K562 (cell line): ENCODE measurements around the gene CKLF. TPM values are rescaled to one million over a fixed set of nuclear protein-coding genes. Genes with fewer than 3 reads are reported as not detected.

ENCODE experiments used
- ATAC-seq: fragments of 200-7000 bp; cut with Tn5 transposase; 3 replicates; pipeline ENCODE4 v1.9.1; 2020; ENCODE audit warnings: moderate library complexity
- BruUV-seq: library from RNA; stranded (reverse); fragments of 400-500 nt; replicated peaks from 2 replicates; lab custom pipeline; 2021; lab: Mats Ljungman, UMichigan
- CTCF ChIA-PET: fragments of 300-600 bp; formaldehyde crosslinking; extraction: SDS; loops from one replicate; lab custom pipeline; 2021; ENCODE audit warnings: low intra/inter-chr PET ratio; lab: Yijun Ruan, JAX
- POLR2A ChIA-PET: fragments of 300-600, 350-650 bp; sonication (Branson Sonifier 250); formaldehyde crosslinking; extraction: SDS; loops from one replicate; lab custom pipeline; 2021; ENCODE audit warnings: antibody characterized with exemption, inconsistent platforms; lab: Yijun Ruan, JAX
- DNase-seq, 4 experiments: peaks; one replicate each; pipeline versions ENCODE4 v3.0.0 to v3.0.0-alpha.2; 2011 to 2018; ENCODE audit warnings: low spot score in 3 of 4, mixed read lengths in 3 of 4; ENCODE audit errors: extremely low read depth in 1 of 4
- FAIRE-seq: peaks from 2 replicates; lab custom pipeline; 2011; peaks lifted over from hg19 to GRCh38; lab: Jason Lieb, UNC
- H2AFZ ChIP-seq: 2 replicates; pipeline ENCODE4 v1.6.0; 2011; ENCODE audit warnings: low read depth, low read length, control low read depth, inconsistent platforms
- H3K27ac ChIP-seq: fragments of 200-600 bp; 3 replicates; pipeline ENCODE4 v1.8.0; 2011; ENCODE audit warnings: low read depth, mild to moderate bottlenecking, control low read depth, inconsistent platforms, low read length, moderate library complexity, mixed read lengths; ENCODE audit errors: extremely low read depth
- H3K27me3 ChIP-seq, 2 experiments: fragments of 300-600 bp in 1 of 2; 2 replicates in 1 of 2; 3 replicates in 1 of 2; pipeline versions ENCODE4 v1.6.0 to v1.8.0; 2011; ENCODE audit warnings: inconsistent platforms in 2 of 2, low read length in 2 of 2, mild to moderate bottlenecking in 1 of 2, mixed read lengths in 1 of 2, moderate library complexity in 1 of 2; ENCODE audit not compliant: control insufficient read depth in 2 of 2, insufficient read depth in 2 of 2
- H3K36me3 ChIP-seq: fragments of 300-600 bp; 3 replicates; pipeline ENCODE4 v1.8.0; 2011; ENCODE audit warnings: mild to moderate bottlenecking, low read length, inconsistent platforms; ENCODE audit not compliant: control insufficient read depth, insufficient read depth
- H3K4me1 ChIP-seq, 2 experiments: fragments of 200-600 bp in 1 of 2; replicated peaks in 1 of 2; 2 replicates in 1 of 2; 3 replicates in 1 of 2; pipeline versions ENCODE4 v1.5.1 to v1.8.0; 2011; ENCODE audit warnings: inconsistent platforms in 2 of 2, low read length in 2 of 2, mild to moderate bottlenecking in 1 of 2, mixed read lengths in 1 of 2, moderate library complexity in 1 of 2; ENCODE audit not compliant: control insufficient read depth in 2 of 2, insufficient read depth in 2 of 2
- H3K4me2 ChIP-seq: 2 replicates; pipeline ENCODE4 v1.6.1; 2011; ENCODE audit warnings: low read length, control low read depth, inconsistent platforms, mixed read lengths; ENCODE audit not compliant: insufficient read depth
- H3K4me3 ChIP-seq: fragments of 200-600 bp; sonication (generic), shearing (Covaris generic); 2 replicates; pipeline ENCODE4 v1.5.1; 2016; ENCODE audit warnings: control low read depth, inconsistent platforms
- H3K79me2 ChIP-seq: fragments of 200-600 bp; 3 replicates; pipeline ENCODE4 v1.8.0; 2011; ENCODE audit warnings: low read length, inconsistent platforms; ENCODE audit not compliant: control insufficient read depth, insufficient read depth
- H3K9ac ChIP-seq, 2 experiments: 2 replicates each; pipeline versions ENCODE4 v1.6.0 to v1.6.1; 2011; ENCODE audit warnings: low read depth in 2 of 2, low read length in 2 of 2, control low read depth in 1 of 2, inconsistent platforms in 1 of 2, mild to moderate bottlenecking in 1 of 2, mixed read lengths in 1 of 2; ENCODE audit not compliant: insufficient read depth in 1 of 2
- H3K9me1 ChIP-seq: one replicate; pipeline ENCODE4 v1.6.0; 2011; ENCODE audit warnings: inconsistent platforms, mild to moderate bottlenecking, low read length, moderate library complexity; ENCODE audit not compliant: control insufficient read depth, insufficient read depth
- H3K9me3 ChIP-seq: replicated peaks from 2 replicates; pipeline ENCODE4 v1.5.1; 2011; ENCODE audit warnings: low read depth, low read length, inconsistent platforms; ENCODE audit not compliant: control insufficient read depth, insufficient read depth
- H4K20me1 ChIP-seq: replicated peaks from 2 replicates; pipeline ENCODE4 v1.6.1; 2011; ENCODE audit warnings: low read length, inconsistent platforms, mixed read lengths; ENCODE audit not compliant: control insufficient read depth, insufficient read depth
- DDX20 ChIP-seq: fragments of 450-650 bp; IDR thresholded peaks from 2 replicates; pipeline ENCODE4 v1.6.1; 2016; ENCODE audit warnings: missing genetic modification characterization, low read depth, mild to moderate bottlenecking, missing compliant biosample characterization, moderate library complexity
- HLTF ChIP-seq: fragments of 450-650 bp; IDR thresholded peaks from 2 replicates; pipeline ENCODE4 v1.6.1; 2016
- NFIX ChIP-seq: fragments of 250-450 bp; sonication (Bioruptor Pico); IDR thresholded peaks from 2 replicates; pipeline ENCODE4 v1.4.0; 2020; ENCODE audit warnings: low read depth, mild to moderate bottlenecking, moderate library complexity
- POLR3A ChIP-seq: IDR thresholded peaks from 2 replicates; pipeline ENCODE4 v1.6.1; 2011; ENCODE audit warnings: borderline replicate concordance, mild to moderate bottlenecking, moderate library complexity; ENCODE audit not compliant: insufficient read length, insufficient read depth; ENCODE audit errors: extremely low read depth
- PURB ChIP-seq: sonication (generic); formaldehyde crosslinking; IDR thresholded peaks from 2 replicates; pipeline ENCODE4 v1.9.0; 2021; ENCODE audit warnings: low read depth, mild to moderate bottlenecking, missing genetic modification reagents
- RAD51 ChIP-seq: fragments of 450-650 bp; IDR thresholded peaks from 2 replicates; pipeline ENCODE4 v1.7.1; 2016; ENCODE audit warnings: low read depth, mild to moderate bottlenecking, borderline replicate concordance
- SAFB2 ChIP-seq: fragments of 200-400 bp; formaldehyde crosslinking; IDR thresholded peaks from 2 replicates; pipeline ENCODE4 v1.6.1; 2018; ENCODE audit warnings: borderline replicate concordance, low read length, low read depth, moderate library complexity; ENCODE audit not compliant: severe bottlenecking
- SMARCE1 ChIP-seq: fragments of 450-650 bp; IDR thresholded peaks from 2 replicates; pipeline ENCODE4 v1.7.1; 2016; ENCODE audit warnings: mild to moderate bottlenecking
- SREBF1 ChIP-seq: fragments of 150-350 bp; IDR thresholded peaks from 2 replicates; pipeline ENCODE4 v1.6.1; 2014; ENCODE audit warnings: antibody characterized with exemption, low read depth, low read length, borderline replicate concordance
- ZNF707 ChIP-seq: fragments of 250-450 bp; sonication (Bioruptor Pico); conservative IDR thresholded peaks from 2 replicates; pipeline ENCODE4 v1.8.0; 2022; ENCODE audit warnings: inconsistent platforms, mild to moderate bottlenecking, moderate library complexity
- ZNF830 ChIP-seq: fragments of 250-450 bp; sonication (Bioruptor Pico); IDR thresholded peaks from 2 replicates; pipeline ENCODE4 v1.5.0; 2021; ENCODE audit warnings: mild to moderate bottlenecking
- ZSCAN29 ChIP-seq: fragments of 450-650 bp; IDR thresholded peaks from 2 replicates; pipeline ENCODE4 v1.6.1; 2017
- WGBS: fragments of 100-300 bp; shearing (Covaris generic); methylation state at CpG from one replicate; pipeline ENCODE4 v1.1.6; 2016; ENCODE audit warnings: low coverage, mixed read lengths; ENCODE audit not compliant: insufficient coverage; ENCODE audit errors: missing lambda C conversion rate; 5-methylcytosine and 5-hydroxymethylcytosine counted together
- in situ Hi-C: fragments of 300-500 bp; cut with MboI; formaldehyde crosslinking; loops from 4 replicates; pipeline ENCODE4 v1.15.0; 2018; ENCODE audit warnings: inconsistent platforms, mixed read lengths
- intact Hi-C: fragments of 100-400 bp; cut with micrococcal nuclease; formaldehyde crosslinking; loops from 2 replicates; pipeline ENCODE4 v1.14.2; 2022
- polyA plus RNA-seq, 8 experiments: library from polyadenylated mRNA; depleted of rRNA in 4 of 8; stranded (reverse) in 5 of 8; unstranded in 3 of 8; fragments of >200 nt; fragmentation: Nextera tagmentation in 2 of 8; fragmentation: Illumina TruSeq in 1 of 8; extraction: Ambion mirVana in 2 of 8; extraction: Trizol in 1 of 8; gene quantifications; 2 replicates each; pipeline versions ENCODE4 v1.2.1 to v1.2.3, GENCODE V29; 2011 to 2014; ENCODE audit warnings: inconsistent platforms in 1 of 8, missing spikeins in 1 of 8
- total RNA-seq, 7 experiments: library from RNA; depleted of rRNA in 6 of 7; stranded (reverse); fragments of >200 nt in 6 of 7; fragmentation: Illumina TruSeq in 2 of 7; extraction: Trizol in 2 of 7; gene quantifications; 2 replicates each; pipeline versions ENCODE4 v1.2.1 to v1.2.3, GENCODE V29; 2011 to 2021; ENCODE audit warnings: low replicate concordance in 1 of 7
- TF ChIP-seq, protein P1 (sequence below): fragments of 450-650 bp; formaldehyde crosslinking; IDR thresholded peaks from 2 replicates; pipeline ENCODE4 v1.4.0; 2020; ENCODE audit warnings: mild to moderate bottlenecking, moderate library complexity
- TF ChIP-seq, protein P2 (sequence below): fragments of 450-650 bp; IDR thresholded peaks from 2 replicates; pipeline ENCODE4 v1.6.1; 2018; ENCODE audit warnings: mild to moderate bottlenecking, low read depth; ENCODE audit not compliant: partially characterized antibody
- TF ChIP-seq, protein P3 (sequence below), 2 experiments: fragments of 450-650 bp in 1 of 2; sonication (generic) in 1 of 2; formaldehyde crosslinking in 1 of 2; IDR thresholded peaks in 1 of 2; conservative IDR thresholded peaks in 1 of 2; 2 replicates each; pipeline versions ENCODE4 v1.6.1 to v1.8.1; 2016 to 2023; ENCODE audit warnings: mild to moderate bottlenecking in 2 of 2, moderate library complexity in 2 of 2, inconsistent platforms in 1 of 2, missing genetic modification reagents in 1 of 2
- TF ChIP-seq, protein P4 (sequence below): IDR thresholded peaks from 2 replicates; pipeline ENCODE4 v1.6.1; 2011; ENCODE audit warnings: borderline replicate concordance, low read depth, mild to moderate bottlenecking, moderate library complexity, low read length; ENCODE audit not compliant: insufficient read depth, poor library complexity, severe bottlenecking

The CKLF gene
- total and polyA plus RNA-seq, 9 of the 15 experiments (the other 6 are each of a cell fraction or from before 2014, with no cell fraction given): 84.8 to 322 (median 118) TPM

DNA sequence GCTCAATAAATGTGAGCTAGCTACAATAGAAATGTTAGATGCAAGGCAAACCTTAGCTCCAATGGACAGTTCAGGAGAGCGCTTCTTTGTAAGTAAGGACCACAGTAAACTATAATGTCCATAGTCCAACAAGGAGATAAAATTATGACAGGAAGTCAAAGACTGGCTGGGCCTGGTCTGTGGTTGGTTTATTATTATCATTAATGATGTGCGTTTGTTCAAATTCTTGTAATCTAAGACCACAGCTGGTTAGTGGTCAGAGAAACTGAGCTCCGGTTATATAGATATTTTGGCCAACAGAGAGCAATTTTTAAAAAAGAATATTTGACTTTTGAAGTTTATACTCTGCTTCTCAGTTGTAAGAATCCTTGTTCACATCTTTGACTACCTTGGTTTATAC, 22.2 kb downstream of the CKLF start:
- Histone ChIP-seq H4K20me1 (no peaks in the 10 kb centered on the region), H3K9me1 (no peaks in the 10 kb centered on the region), H3K9me3 (no peaks in the 10 kb centered on the region), H2AFZ (no peak overlapping the region), H3K36me3 (no peaks in the 10 kb centered on the region), H3K27ac (no peak overlapping the region), H3K27me3 (peaks cover 4 to 9% of the 10 kb centered on the region in 2 experiments; a peak in 4 of 5 replicates), H3K9ac (no peak overlapping the region), H3K4me1 (peaks cover 13 to 15% of the 10 kb centered on the region in 2 experiments), H3K79me2 (no peaks in the 10 kb centered on the region)
- WGBS: 41% methylated on average over 3 of the region's 3 CpGs
- intact Hi-C loops (no loop called here), in situ Hi-C loops (no loop called here)
- FAIRE-seq: no peak
- CTCF ChIA-PET: no interaction called here
- no TSS peak for BruUV-seq
- no peak for ATAC-seq
- no peak for DNase-seq
- TF ChIP-seq SREBF1: no peak
- TF ChIP-seq, protein P1, sequence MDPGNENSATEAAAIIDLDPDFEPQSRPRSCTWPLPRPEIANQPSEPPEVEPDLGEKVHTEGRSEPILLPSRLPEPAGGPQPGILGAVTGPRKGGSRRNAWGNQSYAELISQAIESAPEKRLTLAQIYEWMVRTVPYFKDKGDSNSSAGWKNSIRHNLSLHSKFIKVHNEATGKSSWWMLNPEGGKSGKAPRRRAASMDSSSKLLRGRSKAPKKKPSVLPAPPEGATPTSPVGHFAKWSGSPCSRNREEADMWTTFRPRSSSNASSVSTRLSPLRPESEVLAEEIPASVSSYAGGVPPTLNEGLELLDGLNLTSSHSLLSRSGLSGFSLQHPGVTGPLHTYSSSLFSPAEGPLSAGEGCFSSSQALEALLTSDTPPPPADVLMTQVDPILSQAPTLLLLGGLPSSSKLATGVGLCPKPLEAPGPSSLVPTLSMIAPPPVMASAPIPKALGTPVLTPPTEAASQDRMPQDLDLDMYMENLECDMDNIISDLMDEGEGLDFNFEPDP (CRISPR knock-in tag): no peak
- no peak for TF ChIP-seq ZNF830 (CRISPR knock-in tag)
- TF ChIP-seq, protein P2, sequence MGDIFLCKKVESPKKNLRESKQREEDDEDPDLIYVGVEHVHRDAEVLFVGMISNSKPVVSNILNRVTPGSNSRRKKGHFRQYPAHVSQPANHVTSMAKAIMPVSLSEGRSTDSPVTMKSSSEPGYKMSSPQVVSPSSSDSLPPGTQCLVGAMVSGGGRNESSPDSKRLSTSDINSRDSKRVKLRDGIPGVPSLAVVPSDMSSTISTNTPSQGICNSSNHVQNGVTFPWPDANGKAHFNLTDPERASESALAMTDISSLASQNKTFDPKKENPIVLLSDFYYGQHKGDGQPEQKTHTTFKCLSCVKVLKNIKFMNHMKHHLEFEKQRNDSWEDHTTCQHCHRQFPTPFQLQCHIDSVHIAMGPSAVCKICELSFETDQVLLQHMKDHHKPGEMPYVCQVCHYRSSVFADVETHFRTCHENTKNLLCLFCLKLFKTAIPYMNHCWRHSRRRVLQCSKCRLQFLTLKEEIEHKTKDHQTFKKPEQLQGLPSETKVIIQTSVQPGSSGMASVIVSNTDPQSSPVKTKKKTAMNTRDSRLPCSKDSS: no peak
- TF ChIP-seq RAD51: no peak
- TF ChIP-seq, protein P3, sequence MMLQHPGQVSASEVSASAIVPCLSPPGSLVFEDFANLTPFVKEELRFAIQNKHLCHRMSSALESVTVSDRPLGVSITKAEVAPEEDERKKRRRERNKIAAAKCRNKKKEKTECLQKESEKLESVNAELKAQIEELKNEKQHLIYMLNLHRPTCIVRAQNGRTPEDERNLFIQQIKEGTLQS (IDR thresholded peaks at IDR 0.05): no peak
- TF ChIP-seq, protein P3 (CRISPR knock-in tag; conservative IDR thresholded peaks at IDR 0.05): no peak
- TF ChIP-seq PURB (CRISPR knock-in tag): no peak
- no peak for TF ChIP-seq NFIX
- no peak for TF ChIP-seq POLR3A
- TF ChIP-seq DDX20 (tag): no peak
- TF ChIP-seq ZSCAN29: no peak
- TF ChIP-seq SAFB2: no peak
- TF ChIP-seq, protein P4, sequence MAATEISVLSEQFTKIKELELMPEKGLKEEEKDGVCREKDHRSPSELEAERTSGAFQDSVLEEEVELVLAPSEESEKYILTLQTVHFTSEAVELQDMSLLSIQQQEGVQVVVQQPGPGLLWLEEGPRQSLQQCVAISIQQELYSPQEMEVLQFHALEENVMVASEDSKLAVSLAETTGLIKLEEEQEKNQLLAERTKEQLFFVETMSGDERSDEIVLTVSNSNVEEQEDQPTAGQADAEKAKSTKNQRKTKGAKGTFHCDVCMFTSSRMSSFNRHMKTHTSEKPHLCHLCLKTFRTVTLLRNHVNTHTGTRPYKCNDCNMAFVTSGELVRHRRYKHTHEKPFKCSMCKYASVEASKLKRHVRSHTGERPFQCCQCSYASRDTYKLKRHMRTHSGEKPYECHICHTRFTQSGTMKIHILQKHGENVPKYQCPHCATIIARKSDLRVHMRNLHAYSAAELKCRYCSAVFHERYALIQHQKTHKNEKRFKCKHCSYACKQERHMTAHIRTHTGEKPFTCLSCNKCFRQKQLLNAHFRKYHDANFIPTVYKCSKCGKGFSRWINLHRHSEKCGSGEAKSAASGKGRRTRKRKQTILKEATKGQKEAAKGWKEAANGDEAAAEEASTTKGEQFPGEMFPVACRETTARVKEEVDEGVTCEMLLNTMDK: no peak
- TF ChIP-seq SMARCE1: no peak
- no peak for TF ChIP-seq ZNF707 (CRISPR knock-in tag)
- no peak for TF ChIP-seq HLTF
- TF ChIP-seq, all 486 proteins: peak for 0
- Histone ChIP-seq H3K4me2 (no peak overlapping the region; the same call in 1 of the 2 replicates), H3K4me3 (no peak overlapping the region)
- POLR2A ChIA-PET: interaction anchor here (1.0 kb wide), 1 partner anchor 10 kb away, joined by 6 read pairs; no protein-coding TSS in a partner anchor
